LHCN-M2 (cell line): ENCODE results near the gene PROSER3. TPM values are rescaled to one million over a fixed set of nuclear protein-coding genes. Genes with fewer than 3 reads are reported as not detected.

Experiments used
- DNase-seq: peaks from one replicate; pipeline ENCODE4 v3.0.0-alpha.2; 2012; ENCODE audit warnings: low read depth
- total RNA-seq: library from RNA; depleted of rRNA; stranded (reverse); fragments of >200 nt; gene quantifications from 2 replicates; pipeline ENCODE4 v1.2.3, GENCODE V29; 2014

The PROSER3 gene
- total RNA-seq, 1 experiment from 2014 or later = 7.2 TPM

DNA sequence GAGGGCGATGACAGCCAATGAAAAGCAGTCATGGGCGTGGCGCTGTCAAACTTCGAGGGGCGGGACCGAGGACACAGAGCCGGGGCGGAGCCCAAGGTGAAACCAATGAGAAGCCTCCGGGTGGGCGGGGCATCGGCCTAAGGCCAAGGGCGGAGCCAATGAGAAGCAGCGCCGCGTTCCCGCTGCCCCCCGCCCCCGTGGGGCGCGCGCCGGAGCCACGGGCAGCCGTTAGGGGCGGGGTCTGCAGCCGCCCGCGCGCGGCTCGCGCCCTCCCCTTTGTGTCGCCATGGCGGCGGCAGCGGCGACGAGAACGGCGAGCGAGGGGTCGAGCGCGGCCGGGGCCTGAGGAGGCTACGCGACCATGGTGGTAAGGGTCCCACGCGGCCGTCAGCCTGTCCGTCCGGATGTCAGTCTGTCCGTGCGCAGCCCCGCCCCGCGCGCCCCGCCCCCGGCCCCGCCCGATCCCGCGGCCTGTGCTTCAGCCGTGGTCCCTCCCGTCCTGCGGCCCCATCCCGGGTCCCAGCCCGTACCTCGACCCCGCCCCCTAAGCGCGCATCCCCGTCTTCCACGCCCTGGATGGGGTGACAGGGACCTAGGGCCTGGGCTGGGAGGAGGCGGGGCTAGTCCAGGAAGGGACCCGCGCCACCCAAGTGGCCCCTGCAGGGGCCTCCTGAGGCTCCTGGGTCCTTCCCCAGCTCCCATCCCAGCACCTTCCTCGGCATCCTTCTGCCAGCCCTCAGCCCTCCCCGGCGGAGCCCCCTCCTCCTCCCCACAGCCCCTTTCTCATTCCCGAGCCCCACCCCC lies 17.5 kb downstream of the PROSER3 start, which contains the start of gene ARHGAP33:
TSS of gene ARHGAP33 (plus strand) at position 267 of the 804 bp plus-strand sequence. CDS start at position 362, 95 bp downstream.
- peak; percentile 94 for DNase-seq

DNA sequence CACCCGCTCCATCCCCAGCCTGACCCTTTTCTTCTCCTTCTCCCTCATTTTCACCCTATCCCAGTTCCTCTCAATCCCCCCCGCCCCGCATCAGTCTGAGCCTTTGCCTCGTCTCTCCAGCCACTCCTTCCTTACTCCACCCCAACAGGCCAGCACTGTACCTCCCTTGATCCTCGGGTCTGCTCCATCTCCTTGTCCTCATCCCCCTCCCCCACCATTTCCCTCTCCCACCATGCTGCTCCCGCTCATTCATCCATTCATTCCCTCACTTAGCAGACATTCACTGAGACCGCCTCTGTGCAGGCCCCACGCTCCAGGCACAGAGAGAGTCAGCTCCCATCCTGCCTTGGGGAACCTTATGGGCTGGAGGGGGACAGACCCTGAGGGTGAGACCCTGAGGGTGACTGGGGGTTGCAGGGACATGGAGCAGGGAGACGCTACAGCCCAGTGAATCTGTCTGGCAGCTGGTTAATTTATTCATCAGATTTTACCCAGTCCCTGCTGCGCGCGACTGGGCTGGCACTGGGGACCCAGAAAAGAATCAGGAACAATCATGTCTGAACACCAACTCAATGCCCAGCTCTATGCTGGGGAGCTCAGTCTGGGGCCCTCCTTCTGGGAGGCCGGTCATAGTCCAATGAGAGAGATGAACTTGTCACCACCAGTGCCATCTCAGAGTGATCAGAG lies 18.3 kb downstream of the PROSER3 start:
- DNase-seq = no peak

DNA sequence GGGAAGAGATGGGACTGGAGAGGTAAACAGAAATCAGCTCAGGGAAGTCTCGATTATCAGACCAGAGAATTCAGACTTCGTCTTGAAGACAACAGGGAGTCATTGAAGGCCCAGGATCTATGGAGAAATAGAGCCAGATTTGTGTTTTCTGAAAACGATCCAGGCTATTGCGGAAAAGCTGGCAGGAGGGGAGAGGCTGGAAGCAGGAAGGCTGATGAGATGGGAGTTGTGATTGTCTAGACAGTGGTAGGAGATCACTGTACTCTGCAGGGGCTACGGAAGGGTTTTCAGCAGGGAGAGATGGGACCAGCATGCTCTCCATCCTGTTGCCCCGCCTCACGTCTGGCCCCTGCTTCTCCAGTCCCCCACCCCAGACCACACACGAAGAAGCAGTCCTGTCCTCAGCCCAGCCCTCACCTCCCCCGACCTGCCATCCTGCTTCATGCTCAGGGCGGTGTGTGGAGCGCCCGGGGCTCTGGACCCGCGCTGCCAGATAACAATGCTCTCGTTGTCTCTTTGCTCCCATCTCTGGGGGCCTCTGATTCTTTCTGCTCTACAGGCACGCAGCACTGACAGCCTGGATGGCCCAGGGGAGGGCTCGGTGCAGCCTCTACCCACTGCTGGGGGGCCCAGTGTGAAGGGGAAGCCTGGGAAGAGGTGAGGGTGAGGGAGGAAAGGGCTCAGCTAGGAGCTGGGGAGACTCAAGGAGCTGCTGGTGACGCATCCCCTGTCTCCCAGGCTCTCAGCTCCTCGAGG lies 19.3 kb downstream of the PROSER3 start:
- no peak for DNase-seq

DNA sequence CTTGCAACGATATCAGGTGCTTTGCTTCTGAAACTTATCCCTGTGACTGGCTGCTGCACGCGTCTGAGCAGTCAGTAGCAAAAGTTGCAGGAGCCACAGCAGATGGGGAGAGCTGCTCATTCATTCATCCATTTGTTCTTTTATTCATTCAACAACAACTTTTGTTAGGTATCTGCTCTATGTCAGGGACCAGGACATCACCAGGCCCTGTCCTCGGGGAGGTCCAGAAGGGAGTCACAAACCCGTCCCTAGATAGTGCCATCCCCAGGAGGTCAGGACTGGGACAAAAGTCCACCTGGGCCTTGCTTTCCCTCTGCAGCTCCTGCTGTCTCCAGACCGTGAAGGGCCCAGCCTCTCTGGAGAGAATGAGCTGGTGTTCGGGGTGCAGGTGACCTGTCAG lies 20.0 kb downstream of the PROSER3 start:
- DNase-seq = no peak

DNA sequence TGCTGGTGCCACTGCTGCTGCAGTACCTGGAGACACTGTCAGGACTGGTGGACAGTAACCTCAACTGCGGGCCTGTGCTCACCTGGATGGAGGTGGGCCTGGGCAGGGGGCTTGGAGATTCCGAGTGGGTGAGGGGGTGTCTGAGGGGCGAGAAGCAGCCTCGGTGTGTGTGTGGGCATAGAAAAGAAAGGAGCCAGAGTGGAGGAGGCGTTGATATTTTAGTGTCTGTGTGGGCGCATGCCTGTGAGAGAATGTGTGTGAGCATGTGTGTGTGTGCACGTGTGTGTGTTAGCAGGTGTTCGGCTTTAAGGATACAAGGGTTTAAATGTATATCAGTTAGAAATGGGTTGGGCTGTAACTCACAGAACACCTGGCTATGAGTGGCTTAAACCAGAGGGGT lies 21.1 kb downstream of the PROSER3 start:
- DNase-seq = no peak

DNA sequence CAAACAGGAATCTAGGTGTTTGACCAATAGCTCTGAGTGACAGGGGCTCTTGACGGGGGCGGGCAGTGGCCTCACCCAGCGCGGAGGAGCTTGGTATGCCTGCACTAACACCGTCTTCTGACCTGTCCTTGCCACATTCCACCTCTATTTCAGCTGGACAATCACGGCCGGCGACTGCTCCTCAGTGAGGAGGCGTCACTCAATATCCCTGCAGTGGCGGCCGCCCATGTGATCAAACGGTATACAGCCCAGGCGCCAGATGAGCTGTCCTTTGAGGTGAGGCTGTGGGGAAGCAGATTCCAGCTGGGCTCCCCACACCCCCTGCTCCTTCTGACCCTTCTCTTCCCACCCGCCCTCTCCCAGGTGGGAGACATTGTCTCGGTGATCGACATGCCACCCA lies 22.1 kb downstream of the PROSER3 start:
- no peak for DNase-seq

DNA sequence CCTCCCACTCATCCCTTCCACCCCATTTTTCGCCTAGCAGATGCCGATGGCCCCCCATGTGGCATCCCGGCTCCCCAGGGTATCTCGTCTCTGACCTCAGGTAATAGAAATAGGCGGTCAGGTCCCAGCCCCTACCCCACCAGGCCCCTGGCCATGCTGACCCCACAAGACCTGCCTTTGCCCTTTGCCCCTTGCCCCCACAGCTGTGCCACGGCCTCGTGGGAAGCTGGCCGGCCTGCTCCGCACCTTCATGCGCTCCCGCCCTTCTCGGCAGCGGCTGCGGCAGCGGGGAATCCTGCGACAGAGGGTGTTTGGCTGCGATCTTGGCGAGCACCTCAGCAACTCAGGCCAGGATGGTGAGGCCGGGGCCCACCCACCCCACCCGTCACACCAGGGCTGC lies 22.7 kb downstream of the PROSER3 start:
- no peak for DNase-seq

DNA sequence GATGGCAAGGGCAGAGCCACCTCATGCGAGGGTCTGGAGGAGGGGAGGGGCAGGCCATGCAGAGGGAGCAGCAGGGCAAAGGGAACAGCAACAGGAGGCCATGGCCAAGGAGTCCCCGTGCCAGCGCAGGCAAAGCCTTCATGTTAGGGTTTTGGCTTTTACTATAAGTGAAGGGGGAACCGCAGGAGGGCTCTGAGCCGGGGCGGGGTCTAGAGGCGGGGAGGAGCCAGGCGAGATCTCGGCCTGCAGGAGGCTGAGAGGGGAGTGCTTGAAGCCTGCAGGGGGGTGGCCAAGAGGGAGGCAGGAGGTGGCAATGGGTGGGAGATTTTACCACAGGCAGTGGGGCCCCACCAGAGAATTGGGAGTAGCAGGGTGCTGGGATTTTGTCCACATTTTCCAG lies 23.7 kb downstream of the PROSER3 start:
- no peak for DNase-seq

DNA sequence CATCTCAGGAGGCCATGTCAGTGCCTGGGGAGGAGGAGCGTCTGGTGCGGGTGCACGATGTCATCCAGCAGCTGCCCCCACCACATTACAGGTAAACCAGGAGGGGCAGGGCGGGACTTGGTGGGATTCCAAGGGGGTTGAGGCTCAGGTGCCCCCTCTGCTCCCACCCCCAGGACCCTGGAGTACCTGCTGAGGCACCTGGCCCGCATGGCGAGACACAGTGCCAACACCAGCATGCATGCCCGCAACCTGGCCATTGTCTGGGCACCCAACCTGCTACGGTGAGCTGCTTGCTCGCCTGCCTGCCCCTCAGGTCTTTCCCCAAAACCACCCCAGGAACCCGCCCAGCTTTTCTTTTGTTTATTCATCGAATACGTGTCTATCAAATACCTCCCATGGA lies 24.6 kb downstream of the PROSER3 start:
- no peak for DNase-seq

DNA sequence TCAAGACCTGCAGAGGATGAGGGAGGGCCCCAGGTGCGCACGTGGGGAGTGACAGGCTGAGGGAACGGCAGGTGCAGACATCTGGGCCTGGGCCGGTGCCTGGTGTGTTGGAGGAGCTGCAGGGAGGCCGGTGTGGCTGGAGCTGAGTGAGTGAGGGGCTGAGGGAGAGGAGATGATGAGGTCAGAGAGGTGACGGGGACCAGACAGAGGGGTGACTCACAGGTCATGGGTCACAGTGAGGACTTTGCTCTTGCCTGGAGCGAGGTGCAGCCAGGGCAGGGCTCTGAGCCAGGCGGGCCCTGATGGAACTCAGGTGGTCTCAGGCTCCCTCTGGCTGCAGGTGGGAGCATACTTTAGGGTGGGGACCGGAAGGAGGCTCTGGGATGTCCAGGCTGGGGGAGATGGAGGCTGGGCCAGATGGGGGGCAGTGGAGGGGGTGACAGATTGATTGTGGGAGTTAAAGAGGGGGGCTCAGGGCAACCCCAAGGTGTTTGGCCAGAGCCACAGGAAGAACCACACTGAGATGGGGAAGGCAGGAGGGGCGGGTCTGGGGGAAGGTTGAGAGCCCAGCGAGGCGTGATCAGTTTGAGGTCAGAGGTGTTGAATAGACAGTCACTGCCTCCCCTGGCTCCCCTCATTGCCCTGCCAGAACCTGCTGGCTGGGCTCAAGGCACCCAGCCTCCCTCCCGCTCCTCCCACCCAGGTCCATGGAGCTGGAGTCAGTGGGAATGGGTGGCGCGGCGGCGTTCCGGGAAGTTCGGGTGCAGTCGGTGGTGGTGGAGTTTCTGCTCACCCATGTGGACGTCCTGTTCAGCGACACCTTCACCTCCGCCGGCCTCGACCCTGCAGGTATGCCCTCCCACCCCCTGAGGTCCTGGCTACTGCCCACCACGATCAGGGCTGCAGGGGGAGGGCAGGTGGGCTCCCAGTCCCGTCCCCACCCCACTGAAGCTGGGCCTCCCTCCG lies 25.8 kb downstream of the PROSER3 start:
- no peak for DNase-seq

DNA sequence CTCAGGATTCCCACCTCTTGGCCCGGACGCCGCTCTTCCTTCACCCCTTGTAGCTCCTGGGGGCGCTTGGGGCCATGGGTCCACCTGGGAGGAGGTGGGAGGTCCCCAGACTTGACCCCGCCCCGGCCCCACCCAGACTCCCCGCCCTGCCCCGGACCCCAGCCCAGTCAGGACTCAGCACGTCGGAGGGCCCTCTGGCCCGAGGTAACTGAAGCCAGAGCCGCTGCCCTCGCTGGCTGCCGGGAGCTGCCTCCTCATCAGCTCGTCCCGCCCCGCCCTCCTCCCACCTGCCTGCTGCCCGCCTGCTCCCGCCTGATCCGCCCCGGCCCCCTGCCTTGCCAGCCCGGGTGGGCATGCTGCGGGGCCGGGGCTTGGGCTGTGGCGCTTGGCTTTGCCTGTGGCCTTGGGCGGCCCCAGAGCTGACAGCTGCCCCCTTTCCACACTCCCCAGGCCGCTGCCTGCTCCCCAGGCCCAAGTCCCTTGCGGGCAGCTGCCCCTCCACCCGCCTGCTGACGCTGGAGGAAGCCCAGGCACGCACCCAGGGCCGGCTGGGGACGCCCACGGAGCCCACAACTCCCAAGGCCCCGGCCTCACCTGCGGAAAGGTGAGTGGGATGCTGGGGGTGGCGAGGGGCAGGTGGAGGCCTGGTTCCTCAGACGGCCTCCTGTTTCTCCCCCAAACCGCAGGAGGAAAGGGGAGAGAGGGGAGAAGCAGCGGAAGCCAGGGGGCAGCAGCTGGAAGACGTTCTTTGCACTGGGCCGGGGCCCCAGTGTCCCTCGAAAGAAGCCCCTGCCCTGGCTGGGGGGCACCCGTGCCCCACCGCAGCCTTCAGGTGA lies 26.7 kb downstream of the PROSER3 start:
- DNase-seq = no peak

DNA sequence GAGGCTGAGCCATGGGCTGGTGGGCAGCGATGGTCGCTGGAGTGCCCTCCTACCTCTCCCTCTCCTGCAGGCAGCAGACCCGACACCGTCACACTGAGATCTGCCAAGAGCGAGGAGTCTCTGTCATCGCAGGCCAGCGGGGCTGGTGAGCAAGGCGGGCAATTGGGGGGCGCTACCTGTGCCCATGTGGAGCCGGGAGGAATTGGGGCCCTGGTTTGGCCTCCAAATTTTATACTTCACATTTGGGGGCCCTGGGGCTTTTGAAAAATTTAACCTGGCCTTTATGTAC lies 27.3 kb downstream of the PROSER3 start:
- no peak for DNase-seq

DNA sequence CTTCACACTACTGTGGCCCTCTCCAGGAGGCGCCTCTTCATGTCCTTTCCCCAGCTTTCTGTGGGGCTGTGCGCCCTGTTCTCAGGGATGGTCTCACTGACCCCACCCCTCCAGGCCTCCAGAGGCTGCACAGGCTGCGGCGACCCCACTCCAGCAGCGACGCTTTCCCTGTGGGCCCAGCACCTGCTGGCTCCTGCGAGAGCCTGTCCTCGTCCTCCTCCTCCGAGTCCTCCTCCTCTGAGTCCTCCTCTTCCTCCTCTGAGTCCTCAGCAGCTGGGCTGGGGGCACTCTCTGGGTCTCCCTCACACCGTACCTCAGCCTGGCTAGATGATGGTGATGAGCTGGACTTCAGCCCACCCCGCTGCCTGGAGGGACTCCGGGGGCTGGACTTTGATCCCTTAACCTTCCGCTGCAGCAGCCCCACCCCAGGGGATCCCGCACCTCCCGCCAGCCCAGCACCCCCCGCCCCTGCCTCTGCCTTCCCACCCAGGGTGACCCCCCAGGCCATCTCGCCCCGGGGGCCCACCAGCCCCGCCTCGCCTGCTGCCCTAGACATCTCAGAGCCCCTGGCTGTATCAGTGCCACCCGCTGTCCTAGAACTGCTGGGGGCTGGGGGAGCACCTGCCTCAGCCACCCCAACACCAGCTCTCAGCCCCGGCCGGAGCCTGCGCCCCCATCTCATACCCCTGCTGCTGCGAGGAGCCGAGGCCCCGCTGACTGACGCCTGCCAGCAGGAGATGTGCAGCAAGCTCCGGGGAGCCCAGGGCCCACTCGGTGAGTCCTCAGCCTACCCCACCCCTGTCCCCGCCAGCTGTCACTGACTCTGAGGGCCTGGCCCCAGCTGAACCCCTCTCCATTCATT lies 28.6 kb downstream of the PROSER3 start:
- DNase-seq = no peak

DNA sequence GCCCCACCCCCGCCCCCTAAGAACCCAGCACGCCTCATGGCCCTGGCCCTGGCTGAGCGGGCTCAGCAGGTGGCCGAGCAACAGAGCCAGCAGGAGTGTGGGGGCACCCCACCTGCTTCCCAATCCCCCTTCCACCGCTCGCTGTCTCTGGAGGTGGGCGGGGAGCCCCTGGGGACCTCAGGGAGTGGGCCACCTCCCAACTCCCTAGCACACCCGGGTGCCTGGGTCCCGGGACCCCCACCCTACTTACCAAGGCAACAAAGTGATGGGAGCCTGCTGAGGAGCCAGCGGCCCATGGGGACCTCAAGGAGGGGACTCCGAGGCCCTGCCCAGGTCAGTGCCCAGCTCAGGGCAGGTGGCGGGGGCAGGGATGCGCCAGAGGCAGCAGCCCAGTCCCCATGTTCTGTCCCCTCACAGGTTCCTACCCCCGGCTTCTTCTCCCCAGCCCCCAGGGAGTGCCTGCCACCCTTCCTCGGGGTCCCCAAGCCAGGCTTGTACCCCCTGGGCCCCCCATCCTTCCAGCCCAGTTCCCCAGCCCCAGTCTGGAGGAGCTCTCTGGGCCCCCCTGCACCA lies 29.3 kb downstream of the PROSER3 start:
- no peak for DNase-seq

DNA sequence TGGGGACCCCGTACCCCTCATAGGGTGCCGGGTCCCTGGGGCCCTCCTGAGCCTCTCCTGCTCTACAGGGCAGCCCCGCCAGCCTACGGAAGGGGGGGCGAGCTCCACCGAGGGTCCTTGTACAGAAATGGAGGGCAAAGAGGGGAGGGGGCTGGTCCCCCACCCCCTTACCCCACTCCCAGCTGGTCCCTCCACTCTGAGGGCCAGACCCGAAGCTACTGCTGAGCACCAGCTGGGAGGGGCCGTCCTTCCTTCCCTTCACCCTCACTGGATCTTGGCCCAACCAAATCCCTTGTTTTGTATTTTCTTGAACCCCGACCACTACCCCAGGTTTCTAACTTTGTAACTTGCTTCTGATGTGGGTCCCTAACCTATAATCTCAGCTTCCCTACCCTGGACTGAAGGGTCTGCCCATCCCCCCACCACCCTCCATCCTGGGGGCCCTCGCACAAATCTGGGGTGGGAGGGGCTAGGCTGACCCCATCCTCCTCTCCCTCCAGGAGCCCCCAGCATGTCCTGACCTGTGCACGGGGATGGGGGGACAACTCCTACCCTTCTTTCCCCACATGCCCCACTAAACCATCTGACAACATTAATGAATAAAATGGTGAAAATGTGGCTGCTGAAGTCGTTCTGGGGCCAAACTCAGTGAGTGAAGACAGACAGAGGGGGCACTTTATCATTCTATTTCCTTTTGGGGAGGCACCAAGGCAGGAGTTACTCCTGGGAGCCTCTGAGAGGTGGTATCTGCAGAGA lies 30.4 kb downstream of the PROSER3 start:
- no peak for DNase-seq

DNA sequence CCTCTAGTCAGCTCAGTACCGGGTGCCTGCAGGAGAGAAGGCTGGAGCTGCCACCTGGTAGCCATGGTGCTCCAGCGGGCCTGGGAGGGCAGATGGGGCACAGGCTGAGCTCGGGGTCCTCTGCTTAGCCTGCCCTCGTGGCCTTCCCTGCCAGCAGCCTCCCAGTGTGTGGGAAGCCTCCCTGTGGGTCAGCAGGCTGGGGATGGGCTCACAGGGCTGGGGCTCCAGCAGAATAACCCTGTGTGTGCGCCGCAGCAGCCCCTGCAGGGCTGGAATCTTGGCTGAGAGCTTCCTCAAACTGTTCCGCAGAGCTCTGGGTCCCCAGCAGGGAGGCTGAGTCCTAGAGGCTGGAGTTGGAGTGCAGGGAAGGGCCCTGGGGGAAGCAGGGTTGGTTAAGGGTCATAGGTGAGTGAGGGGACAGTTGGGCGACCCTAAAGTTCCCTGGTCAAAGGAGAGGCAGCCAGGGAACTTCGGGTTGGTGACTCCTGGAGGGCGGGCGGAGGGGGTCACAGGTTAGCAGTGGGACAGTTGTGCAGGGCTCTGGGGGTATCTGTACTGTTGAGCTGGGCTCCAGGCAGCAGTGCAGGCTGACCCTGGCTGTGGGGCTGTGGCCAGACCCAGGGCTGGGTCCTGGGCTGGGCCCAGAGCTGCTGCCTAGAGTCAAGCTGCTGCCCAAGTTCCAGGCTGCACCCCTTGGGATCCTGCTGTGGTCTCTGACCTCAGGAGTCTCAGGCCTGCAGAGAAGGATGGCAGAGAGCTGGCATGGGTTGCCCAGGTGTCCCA lies 31.4 kb downstream of the PROSER3 start:
- no peak for DNase-seq
